Esophagus muscularis mucosa (tissue), 3 donors: ENCODE data around the gene UGT1A3.

Experiments
- POLR2AphosphoS5 ChIP-seq, 2 donors: sonication (generic); formaldehyde crosslinking; IDR thresholded peaks; one replicate each; pipeline ENCODE4 v1.6.1; 2017; ENCODE audit warnings: antibody characterized with exemption in 2 of 2
- TF ChIP-seq, protein P1 (sequence below), 3 experiments: fragments of 200-600 bp in 2 of 3; fragments of 450-650 bp in 1 of 3; sonication (generic) in 2 of 3; IDR thresholded peaks; one replicate each; pipeline ENCODE4 v1.5.1; 2017 to 2019; ENCODE audit warnings: antibody characterized with exemption in 3 of 3, mild to moderate bottlenecking in 2 of 3, moderate library complexity in 1 of 3

GRCh38 chr2:233689501-233689900 is 39.3 kb upstream of the UGT1A3 start:
- TF ChIP-seq, protein P1, sequence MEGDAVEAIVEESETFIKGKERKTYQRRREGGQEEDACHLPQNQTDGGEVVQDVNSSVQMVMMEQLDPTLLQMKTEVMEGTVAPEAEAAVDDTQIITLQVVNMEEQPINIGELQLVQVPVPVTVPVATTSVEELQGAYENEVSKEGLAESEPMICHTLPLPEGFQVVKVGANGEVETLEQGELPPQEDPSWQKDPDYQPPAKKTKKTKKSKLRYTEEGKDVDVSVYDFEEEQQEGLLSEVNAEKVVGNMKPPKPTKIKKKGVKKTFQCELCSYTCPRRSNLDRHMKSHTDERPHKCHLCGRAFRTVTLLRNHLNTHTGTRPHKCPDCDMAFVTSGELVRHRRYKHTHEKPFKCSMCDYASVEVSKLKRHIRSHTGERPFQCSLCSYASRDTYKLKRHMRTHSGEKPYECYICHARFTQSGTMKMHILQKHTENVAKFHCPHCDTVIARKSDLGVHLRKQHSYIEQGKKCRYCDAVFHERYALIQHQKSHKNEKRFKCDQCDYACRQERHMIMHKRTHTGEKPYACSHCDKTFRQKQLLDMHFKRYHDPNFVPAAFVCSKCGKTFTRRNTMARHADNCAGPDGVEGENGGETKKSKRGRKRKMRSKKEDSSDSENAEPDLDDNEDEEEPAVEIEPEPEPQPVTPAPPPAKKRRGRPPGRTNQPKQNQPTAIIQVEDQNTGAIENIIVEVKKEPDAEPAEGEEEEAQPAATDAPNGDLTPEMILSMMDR (IDR thresholded peaks at IDR 0.05) = no peak
- TF ChIP-seq POLR2AphosphoS5 (IDR thresholded peaks at IDR 0.05) = no peak
